ELF-1 (cell line): ENCODE results near the gene APPL2.
"Not testable (repeated sequence)": the region's sequence is repeated elsewhere in the genome, so short reads cannot be mapped to it uniquely, and the experiment has no call there.

Source experiments
- DNase-seq: peaks from one replicate; pipeline ENCODE4 v3.0.0-alpha.2; 2016; ENCODE audit warnings: low read depth, low spot score

APPL2 gene

DNA sequence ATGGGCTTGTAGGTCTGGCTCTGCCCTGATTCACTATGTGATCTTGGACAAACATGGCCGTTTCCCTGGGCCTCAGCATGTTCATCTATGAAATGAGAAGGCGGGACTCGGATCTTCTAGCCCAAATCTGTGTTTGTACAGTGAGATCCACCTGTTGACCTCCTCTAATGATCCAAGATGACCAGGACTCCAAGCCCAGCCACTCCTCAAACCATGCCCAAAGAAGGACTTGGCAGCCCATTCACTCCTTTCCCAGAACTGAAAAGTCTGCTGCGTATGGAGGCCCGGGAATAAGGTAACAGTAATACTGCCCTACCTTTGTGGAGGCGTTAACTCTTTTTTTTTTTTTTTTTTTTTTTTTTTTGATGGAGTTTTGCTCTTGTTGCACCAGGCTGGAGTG is 39.9 kb downstream of the APPL2 start:
- no peak for DNase-seq

DNA sequence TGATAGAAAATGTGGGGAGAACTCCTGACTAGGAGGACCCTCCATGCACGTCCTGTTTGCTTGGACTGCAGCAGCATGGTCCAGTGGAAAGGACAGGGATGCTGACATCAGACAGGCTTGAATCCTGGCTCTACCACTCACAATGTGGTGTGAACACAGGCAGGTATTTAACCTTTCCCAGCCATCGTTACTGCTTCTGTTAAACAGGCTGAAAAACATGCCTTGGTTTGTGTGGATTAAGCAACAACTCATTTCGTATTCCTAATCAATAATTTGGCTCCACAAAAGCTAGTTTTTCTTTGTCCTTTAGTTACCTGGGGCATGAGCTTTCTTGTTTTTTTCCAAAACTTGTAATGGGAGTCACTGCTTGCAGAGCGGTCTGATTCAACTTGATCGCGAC is 41.0 kb downstream of the APPL2 start:
- no peak for DNase-seq

DNA sequence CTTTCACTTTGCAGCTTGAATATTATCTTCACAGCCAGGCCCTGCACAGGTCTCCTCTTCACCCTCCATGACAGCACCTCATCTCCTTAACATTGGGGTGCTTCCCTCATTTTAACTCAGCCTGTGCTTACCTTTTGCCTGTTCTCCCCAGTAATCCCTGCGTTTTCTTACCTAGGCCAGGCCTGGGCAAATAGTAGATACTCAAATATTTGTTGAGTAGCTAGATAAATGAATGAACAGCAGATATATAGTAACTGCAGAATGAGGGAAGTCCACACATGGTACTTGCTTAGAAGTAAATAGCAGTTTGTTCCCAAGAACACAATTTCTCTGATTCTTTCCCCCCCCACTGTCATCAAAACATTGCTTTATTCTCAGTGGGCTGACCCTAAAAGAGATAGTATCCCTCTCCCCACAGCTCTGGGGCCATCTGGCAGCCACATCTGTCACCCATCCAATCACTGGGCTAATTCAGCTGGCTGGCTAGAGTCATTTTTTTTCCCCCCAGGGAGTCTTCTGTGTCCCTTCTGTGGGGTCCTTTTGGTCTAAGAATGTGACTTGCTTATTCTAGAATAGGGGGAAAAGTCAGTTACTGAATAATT is 43.2 kb downstream of the APPL2 start:
- DNase-seq: no peak

DNA sequence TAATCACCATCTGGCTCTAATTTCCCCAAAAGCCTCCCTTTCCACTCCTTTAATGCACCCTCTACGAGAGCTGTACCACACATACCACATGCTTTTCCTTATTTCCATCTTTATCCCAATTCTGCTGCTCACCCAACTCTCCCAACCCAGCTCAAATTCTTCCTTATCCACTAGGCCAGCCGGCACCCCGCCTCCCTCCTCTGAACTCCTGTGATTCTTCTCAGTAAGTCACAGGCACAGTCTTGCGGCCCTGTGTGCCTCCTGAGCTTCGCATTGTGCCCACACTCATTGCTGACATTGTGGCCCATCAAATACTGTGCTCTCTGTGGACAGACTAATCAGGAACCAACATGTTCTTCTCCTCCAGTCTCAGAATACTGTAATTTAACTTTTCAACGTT is 45.4 kb downstream of the APPL2 start:
- DNase-seq: no peak

DNA sequence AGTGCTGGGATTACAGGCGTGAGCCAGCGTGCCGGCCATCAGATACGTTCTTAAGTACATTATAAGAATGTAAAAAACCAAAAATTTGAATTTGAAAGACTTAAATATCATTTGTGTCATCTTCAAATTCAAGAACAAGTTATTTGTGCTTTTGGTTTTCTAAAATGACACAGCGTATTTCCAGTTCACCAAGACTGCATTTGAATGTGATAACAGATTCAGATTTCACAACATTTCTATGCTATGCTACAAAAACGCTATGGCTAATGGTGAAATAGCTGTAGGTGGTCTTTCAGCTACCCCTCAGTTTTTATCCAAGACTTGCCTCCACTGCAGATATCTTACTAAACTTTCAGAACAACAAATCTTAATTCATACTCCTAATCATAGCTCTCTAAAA is 46.7 kb downstream of the APPL2 start:
- no peak for DNase-seq

DNA sequence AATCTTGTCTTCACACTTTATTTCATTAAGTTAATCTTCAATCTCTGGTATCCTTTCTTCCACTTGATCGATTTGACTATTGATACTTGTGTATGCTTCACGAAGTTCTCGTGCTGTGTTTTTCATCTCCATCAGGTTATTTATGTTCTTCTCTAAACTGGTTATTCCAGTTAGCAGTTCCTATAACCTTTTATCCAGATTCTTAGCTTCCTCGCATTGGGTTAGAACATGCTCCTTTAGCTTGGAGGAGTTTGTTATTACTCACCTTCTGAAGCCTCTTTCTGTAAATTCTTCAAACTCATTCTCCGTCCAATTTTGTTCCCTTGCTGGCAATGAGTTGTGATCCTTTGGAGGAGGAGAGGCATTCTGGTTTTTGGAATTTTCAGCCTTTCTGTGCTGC is 52.0 kb downstream of the APPL2 start:
- not testable (repeated sequence) for DNase-seq

DNA sequence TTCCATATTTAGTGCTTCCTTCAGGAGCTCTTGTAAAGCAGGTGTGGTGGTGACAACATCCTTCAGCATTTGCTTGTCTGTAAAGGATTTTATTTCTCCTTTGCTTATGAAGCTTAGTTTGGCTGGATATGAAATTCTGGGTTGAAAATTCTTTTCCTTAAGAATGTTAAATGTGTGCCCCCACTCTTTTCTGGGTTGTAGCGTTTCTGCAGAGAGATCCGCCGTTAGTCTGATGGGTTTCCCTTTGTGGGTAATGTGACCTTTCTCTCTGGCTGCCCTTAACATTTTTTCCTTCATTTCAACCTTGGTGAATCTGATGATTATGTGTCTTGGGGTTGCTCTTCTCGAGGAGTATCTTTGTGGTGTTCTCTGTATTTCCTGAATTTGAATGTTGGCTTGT is 52.6 kb downstream of the APPL2 start:
- not testable (repeated sequence) for DNase-seq

DNA sequence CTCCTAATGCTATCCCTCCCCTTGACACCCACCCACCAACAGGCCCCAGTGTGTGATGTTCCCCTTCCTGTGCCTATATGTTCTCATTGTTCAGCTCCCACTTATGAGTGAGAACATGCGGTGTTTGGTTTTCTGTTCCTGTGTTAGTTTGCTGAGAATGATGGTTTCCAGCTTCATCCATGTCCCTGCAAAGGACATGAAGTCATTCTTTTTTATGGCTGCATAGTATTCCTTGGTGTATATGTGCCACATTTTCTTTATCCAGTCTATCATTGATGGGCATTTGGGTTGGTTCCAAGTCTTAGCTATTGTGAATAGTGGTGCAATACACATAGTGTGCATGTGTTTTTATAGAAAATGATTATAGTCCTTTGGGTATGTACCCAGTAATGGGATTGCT is 56.9 kb downstream of the APPL2 start:
- not testable (repeated sequence) for DNase-seq

DNA sequence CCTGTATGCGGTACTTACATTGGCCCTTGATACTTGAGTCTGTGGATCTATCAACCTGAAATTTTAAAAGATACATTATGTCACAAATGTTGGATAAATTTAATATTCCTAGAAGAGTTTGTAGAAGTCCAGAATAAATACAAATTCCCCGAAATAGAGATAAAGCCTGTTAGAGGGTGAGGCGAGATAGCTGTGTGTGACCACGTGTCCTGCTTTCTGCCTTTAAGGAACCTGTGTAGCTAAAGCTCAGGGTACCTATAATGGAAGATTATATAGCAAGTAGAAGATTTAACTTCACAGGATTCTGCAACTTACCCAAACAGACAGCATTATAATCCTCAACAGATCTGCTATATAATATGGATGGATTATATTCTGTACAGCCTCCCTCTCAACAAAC is 58.8 kb downstream of the APPL2 start:
- DNase-seq: no peak

DNA sequence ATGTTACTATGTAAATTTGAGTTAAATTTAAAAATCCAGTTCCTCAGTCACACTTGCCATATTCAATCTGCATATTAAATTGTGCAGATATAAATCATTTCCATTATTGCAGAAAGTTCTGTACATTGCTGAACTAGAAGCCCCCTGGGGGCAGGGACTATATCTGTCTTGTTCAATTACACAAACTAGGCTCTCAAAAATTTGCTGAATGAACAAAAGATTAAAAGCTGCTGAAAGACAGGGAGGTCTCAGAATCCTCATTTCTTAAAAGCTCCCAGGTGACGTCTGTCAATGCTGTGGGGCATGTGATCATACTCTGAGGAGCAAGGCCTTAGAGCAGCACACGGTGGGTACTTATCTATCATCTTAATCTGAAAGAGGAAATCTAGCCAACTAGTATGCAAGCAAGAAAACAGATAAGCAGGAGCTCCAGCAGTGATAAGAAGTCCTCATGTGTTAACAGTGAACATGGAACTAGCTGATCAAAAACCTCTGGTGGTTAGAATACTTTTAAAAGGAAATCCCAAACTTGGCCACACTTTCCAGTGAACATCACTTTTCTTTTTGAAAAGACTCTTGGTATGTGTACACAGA is 60.5 kb downstream of the APPL2 start:
- no peak for DNase-seq

DNA sequence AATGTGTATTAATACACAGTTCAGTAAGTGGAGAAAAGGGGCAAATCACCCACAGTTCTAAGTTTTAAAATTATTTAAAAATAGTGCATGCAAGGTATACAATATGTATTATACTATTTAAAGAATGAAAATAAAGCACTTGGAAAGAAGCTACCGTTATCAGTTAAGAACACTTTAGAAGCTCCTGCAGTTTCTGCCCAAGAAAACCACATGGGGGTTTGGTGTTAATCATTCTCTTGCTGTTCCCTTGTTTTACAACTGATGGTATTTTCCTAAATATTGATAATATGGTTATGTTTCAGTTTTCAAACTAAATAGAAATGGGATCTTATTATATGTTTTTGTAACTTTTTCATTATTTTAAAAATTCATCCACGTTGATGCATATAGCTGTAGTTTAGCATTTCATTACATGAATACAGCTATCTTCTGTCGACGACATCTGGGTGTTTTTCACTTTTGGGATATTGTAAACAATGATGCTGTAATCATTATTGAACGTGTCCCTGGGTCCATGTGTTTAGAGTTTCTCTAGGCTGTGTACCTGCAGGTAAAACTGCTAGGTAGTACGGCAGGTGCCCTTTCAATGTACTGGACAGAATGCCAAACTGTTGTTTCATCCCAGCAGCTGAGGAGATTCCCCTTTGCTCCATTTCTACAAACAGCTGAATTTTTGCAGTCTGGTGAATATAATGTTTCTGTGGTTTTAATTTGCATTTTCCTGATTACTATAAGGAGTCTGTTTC is 64.1 kb downstream of the APPL2 start:
- no peak for DNase-seq

DNA sequence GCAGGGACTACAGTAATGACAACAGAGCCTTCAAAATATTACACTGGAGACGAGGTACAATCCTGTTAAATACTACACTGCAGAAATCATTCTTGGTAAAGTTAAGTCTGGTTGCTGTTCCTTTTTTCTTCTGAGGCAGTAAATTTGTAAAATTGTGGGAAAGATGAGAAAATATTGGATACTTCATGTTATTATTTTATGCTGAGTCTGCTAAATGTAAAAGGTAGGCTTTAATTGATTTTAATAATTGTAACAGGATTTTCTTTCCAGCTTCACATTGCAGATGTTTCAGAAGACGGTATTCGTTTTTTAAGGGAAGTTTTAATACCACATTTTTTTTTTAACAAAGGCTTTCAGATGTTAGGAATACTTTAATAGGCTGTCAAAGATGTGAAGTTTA is 65.8 kb downstream of the APPL2 start:
- DNase-seq: no peak

DNA sequence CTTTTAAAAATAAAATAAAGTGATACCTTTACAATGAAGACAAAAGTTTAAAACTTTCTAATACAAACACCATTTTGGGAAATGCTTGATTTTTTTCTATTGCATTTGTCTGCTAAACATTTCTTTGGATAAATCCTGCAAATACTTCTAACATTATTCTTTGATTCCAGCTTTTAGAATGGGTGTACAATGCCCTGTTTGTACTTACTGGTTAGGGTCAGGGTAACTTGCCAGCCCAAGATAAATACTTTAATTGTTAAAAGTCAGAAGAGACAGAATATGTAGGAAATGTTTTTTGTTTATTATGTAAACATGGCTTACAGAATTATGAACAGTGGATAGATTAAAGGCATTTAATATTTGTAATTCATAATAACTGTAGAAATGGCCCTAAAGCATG is 68.0 kb downstream of the APPL2 start:
- DNase-seq: no peak

DNA sequence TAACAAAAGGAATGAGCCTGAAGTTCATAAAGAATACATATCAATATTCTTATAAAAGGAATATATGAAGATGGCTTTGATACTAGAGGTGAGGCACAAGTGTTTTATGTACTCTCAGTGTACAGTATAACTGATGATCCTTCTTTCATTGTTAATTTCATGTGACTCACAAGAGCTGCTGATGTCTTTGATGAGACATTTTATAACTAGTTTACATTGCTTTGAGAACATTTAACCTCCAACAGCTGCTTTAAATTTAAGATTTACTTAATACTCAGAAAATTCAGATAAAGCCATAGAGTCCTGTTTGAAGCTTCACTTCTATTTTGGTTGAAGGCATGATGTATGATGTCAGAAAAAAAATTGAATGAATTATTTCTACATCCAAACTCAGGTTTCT is 68.6 kb downstream of the APPL2 start:
- DNase-seq: no peak

DNA sequence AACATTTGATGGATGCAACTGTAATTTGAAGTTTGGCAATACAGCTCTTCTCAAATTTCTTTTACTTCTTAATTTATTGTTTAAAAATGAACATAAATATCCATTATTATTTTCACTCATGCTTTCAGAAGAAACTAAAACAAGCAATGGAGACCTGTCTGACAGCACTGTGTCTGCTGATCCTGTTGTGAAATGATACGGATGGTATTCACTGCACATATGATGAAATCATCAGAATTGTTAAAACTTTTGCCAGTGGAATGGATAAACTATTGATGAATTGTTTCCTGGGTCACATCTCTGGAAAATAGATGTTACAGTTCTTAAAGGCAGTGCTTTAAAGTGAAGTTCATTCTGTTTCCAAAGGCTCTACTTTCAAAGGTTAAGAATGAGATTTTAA is 69.2 kb downstream of the APPL2 start:
- no peak for DNase-seq

DNA sequence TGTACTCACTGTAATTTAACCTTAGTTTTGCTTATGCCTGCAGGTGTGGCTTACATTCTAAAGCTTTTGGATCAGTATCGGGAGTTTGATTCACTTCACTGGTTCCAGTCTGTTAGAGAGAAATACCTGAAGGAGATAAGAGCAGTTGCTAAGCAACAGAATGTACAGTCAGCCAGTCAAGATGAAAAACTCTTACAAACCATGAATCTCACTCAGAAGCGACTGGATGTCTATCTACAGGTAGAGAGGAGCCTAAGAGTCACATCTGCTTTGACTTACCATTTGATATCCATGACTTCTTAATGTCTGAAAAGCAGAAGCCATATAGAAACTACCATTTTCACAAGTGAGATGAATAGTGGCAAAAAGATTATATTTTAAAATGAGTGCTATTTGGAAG is 71.9 kb downstream of the APPL2 start:
- no peak for DNase-seq

DNA sequence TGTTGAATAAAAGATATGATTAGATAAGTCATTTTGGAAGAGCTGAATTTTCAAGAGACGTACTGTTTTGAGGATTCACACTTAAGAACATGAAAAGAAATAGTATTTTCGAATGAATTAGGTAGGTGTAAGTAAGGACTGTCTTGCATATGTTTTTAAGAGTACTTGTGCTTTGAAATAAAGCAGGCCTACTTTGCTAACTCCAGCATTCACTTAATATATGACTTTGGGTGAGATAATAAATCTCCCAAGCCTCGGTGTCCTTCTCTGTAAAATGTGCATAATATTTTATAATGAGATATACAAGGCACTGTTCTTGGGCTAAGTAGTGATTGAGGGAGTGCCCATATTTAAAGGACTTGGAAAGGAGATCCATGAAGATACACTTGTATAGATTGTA is 73.8 kb downstream of the APPL2 start:
- no peak for DNase-seq

DNA sequence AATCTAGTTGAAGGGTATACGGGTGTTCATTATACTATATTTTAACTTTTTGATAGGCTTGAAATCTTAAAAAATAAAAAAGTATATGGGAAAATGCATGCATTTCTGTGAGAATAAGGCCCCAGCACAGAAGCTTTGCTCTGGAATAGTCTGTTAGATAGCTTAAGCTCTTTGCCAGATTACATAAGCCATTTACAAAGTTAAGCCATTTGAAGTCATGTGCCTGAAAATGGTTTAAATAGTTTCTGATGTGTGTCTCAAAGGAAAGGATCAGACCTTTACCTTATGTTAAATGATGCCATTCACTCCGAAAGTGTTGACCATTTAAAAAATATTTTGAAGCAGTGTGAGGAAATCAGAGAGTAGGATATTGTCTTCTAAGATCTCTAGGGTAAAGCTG is 77.1 kb downstream of the APPL2 start:
- DNase-seq: no peak

DNA sequence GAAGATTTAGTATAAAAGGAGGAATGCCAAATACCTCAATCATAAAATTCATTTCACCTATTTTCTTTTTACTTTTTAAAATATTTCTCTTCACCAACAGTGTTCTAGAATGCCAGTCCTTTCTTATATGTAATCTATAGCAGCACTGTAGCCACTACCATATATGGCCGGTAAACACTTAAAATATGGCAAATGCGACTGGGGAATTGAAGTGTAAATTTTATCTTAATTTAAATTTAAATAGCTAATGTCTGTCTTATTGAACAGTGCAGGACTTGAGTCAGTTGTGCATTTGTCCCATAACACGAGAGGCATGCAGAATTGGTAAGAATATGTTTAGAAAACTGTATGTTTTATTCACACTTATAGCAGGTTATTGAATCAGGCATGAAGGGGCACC is 78.4 kb downstream of the APPL2 start:
- DNase-seq: no peak

DNA sequence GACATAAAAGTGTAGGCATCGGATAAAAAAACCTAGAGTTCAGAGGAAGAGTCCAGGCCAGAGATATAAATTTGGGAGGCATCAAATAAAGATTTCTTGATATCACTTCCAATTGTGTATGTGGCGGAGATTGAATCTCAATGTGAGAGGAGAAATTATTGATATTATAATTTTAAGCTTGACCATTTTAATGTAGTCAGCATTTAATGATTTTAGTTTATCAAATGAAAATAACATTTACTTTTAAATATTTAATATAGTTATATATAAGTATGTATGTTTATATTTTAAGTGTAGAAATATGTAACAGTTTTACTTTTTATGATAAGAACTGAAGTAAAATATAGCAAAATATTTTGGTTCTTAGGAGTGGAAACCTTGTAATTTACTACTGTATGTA is 79.7 kb downstream of the APPL2 start:
- DNase-seq: no peak

DNA sequence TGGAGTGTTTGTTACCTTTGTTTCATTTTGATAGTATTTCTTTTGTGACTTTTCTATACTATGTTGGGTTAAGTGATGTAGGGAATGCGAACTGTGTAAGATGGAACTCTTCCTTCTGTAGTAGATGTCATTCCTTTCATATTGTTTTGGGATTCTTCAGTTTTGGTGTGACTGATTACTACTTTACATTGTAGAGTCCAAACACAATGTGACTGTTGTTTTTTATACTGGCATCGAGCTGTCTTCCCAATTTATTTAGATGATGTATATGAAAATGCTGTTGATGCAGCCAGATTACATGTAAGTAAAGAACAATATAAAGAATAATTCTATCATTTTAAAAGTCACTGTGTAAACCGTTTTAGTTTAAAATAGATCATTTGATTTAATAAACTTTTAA is 93.7 kb downstream of the APPL2 start:
- no peak for DNase-seq

DNA sequence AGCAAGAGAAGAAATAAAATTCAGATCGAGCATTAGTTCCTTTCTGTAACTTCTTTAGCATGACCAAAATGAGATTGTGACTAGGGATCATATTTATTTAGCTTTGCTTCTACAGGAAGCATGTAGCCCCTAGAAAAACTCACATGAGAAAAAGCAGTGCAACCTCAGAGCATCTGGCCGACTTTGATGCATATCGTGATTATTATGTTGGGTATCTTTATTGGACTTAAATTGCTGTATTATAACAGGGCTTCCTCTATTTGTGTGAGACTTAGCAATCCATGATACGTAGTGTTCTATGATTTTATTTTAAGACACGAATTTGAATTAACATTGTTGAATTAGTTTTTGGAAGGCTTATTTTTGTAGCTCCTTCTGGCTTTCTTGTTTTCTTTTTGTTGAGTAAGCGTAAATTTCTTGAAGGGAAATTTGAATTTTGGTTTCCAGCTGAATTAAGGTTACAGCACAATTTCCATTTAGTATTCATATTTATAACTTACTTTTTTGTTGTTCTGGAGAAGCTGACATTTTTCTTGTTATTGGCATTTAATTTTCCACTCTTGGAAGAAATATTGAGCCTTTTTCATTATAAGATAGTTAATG is 94.6 kb downstream of the APPL2 start:
- no peak for DNase-seq

DNA sequence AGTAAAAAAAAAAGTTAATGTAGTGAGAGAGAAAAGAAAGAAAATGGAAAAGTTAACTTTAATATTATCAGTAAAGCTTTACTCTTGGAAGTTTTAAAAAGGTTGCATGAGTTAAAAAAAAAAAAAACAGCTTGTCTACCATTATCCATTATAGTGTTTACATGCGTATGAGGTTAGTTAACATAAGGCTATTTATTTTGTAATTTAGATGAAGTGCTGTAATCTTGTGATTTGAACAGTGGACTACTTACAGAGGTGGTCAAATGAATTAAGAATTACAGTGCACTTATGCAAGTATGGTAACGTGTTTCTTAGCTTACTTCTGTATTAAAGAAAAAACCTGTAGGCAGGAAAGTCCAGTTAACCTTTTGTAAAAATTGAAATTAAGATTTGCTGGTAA is 97.7 kb downstream of the APPL2 start:
- no peak for DNase-seq
